C4-2B (cell line): ENCODE measurements around the gene DSC1.

Experiments used
- CTCF ChIP-seq: fragments of 450-650 bp; conservative IDR thresholded peaks from 2 replicates; pipeline ENCODE4 v1.5.1; 2017; ENCODE audit warnings: mild to moderate bottlenecking
- ZFX ChIP-seq: fragments of 450-650 bp; IDR thresholded peaks from 2 replicates; pipeline ENCODE4 v1.6.1; 2017

- no peak for TF ChIP-seq CTCF
- TF ChIP-seq ZFX, result no peak
Measured at GRCh38 chr18:31189757-31190156, 27.1 kb upstream of the DSC1 start.
